Fibroblast of pulmonary artery (primary cell): ENCODE results near the gene COBLL1.

Experiments
- DNase-seq: peaks from one replicate; pipeline ENCODE4 v3.0.0-alpha.2; 2010; ENCODE audit warnings: low read depth
- H3K4me3 ChIP-seq: replicated peaks from 2 replicates; pipeline ENCODE4 v1.5.1; 2011; ENCODE audit warnings: low read depth, mild to moderate bottlenecking, control low read depth, low read length, moderate library complexity
- CTCF ChIP-seq: IDR thresholded peaks from 2 replicates; pipeline ENCODE4 v1.5.1; 2011; ENCODE audit warnings: mild to moderate bottlenecking, control low read depth, low read length, inconsistent platforms; ENCODE audit errors: missing control alignments

COBLL1 gene

GRCh38 chr2:164706522-164706921 lies 135.1 kb downstream of the COBLL1 start:
- peak; percentile 18 for DNase-seq
- no peak for TF ChIP-seq CTCF
- no peak overlapping the region for H3K4me3 ChIP-seq

- H3K4me3 ChIP-seq = no peak overlapping the region
- no peak for DNase-seq
- TF ChIP-seq CTCF = no peak
Observed at GRCh38 chr2:164705412-164706167, 136.0 kb downstream of the COBLL1 start.

GRCh38 chr2:164703915-164704706 lies 137.5 kb downstream of the COBLL1 start:
- TF ChIP-seq CTCF = no peak
- no peak overlapping the region for H3K4me3 ChIP-seq
- no peak for DNase-seq

- no peak for DNase-seq
- no peak overlapping the region for H3K4me3 ChIP-seq
- TF ChIP-seq CTCF = no peak
Observed at GRCh38 chr2:164701565-164701964, 140.1 kb downstream of the COBLL1 start.

- DNase-seq = peak; percentile 18
- TF ChIP-seq CTCF = no peak
- H3K4me3 ChIP-seq = no peak overlapping the region
Observed at GRCh38 chr2:164700390-164700789, 141.2 kb downstream of the COBLL1 start.

- DNase-seq = peak; percentile 22
- H3K4me3 ChIP-seq = no peak overlapping the region
- TF ChIP-seq CTCF = peak; percentile 64
Observed at GRCh38 chr2:164697688-164698461, 143.7 kb downstream of the COBLL1 start.
